Mesenchymal stem cell (in vitro differentiated cells and primary cell): ENCODE results near the gene NID1.

ENCODE experiments used
- DNase-seq: peaks from one replicate; pipeline ENCODE4 v3.0.0-alpha.2; 2013
- H2AFZ ChIP-seq: one replicate; pipeline ENCODE4 v1.6.1; 2013; ENCODE audit warnings: low read depth, mild to moderate bottlenecking, control low read depth, inconsistent platforms, low read length, moderate library complexity
- H2AK5ac ChIP-seq: 2 replicates; pipeline ENCODE4 v1.6.1; 2013; ENCODE audit warnings: low read length, moderate library complexity, mild to moderate bottlenecking, inconsistent platforms; ENCODE audit not compliant: severe bottlenecking
- H2BK120ac ChIP-seq: one replicate; pipeline ENCODE4 v1.6.1; 2013; ENCODE audit warnings: low read depth, mild to moderate bottlenecking, inconsistent platforms, low read length, moderate library complexity
- H2BK12ac ChIP-seq, 2 experiments: one replicate each; pipeline ENCODE4 v1.6.1; 2013; ENCODE audit warnings: inconsistent platforms in 2 of 2, low read length in 2 of 2, mild to moderate bottlenecking in 2 of 2, moderate library complexity in 2 of 2, control low read depth in 1 of 2
- H2BK15ac ChIP-seq: one replicate; pipeline ENCODE4 v1.6.1; 2013; ENCODE audit warnings: mild to moderate bottlenecking, low read depth, inconsistent platforms; ENCODE audit not compliant: poor library complexity, severe bottlenecking
- H2BK5ac ChIP-seq: 2 replicates; pipeline ENCODE4 v1.6.1; 2013; ENCODE audit warnings: low read depth, mild to moderate bottlenecking, low read length, control low read depth, inconsistent platforms; ENCODE audit not compliant: poor library complexity, severe bottlenecking
- H3K14ac ChIP-seq, 2 experiments: one replicate each; pipeline ENCODE4 v1.6.1; 2013; ENCODE audit warnings: inconsistent platforms in 2 of 2, low read length in 2 of 2, control low read depth in 1 of 2, mild to moderate bottlenecking in 1 of 2, moderate library complexity in 1 of 2
- H3K18ac ChIP-seq, 2 experiments: one replicate each; pipeline ENCODE4 v1.6.1; 2013; ENCODE audit warnings: inconsistent platforms in 2 of 2, low read length in 2 of 2, control low read depth in 1 of 2, low read depth in 1 of 2, mild to moderate bottlenecking in 1 of 2
- H3K23ac ChIP-seq, 2 experiments: one replicate each; pipeline ENCODE4 v1.6.1; 2013; ENCODE audit warnings: inconsistent platforms in 2 of 2, low read length in 2 of 2, mild to moderate bottlenecking in 2 of 2, moderate library complexity in 2 of 2, control low read depth in 1 of 2
- H3K27ac ChIP-seq: 2 replicates; pipeline ENCODE4 v1.5.1; 2013; ENCODE audit warnings: mild to moderate bottlenecking, moderate library complexity, low read length, control low read depth, inconsistent platforms; ENCODE audit not compliant: poor library complexity, severe bottlenecking
- H3K27me3 ChIP-seq, 2 experiments: 2 replicates each; pipeline versions ENCODE4 v1.6.1 to v1.7.0; 2013; ENCODE audit warnings: low read length in 2 of 2, mild to moderate bottlenecking in 2 of 2, moderate library complexity in 2 of 2, control low read depth in 1 of 2, inconsistent platforms in 1 of 2; ENCODE audit not compliant: control insufficient read depth in 1 of 2, insufficient read depth in 1 of 2
- H3K36me3 ChIP-seq, 2 experiments: 2 replicates each; pipeline versions ENCODE4 v1.6.1 to v1.7.0; 2013; ENCODE audit warnings: low read length in 2 of 2, control low read depth in 1 of 2, inconsistent platforms in 1 of 2, low read depth in 1 of 2, mild to moderate bottlenecking in 1 of 2; ENCODE audit not compliant: insufficient read depth in 2 of 2, control insufficient read depth in 1 of 2
- H3K4ac ChIP-seq, 2 experiments: one replicate each; pipeline ENCODE4 v1.6.1; 2013; ENCODE audit warnings: inconsistent platforms in 2 of 2, low read length in 2 of 2, mild to moderate bottlenecking in 2 of 2, moderate library complexity in 2 of 2, control low read depth in 1 of 2, low read depth in 1 of 2
- H3K4me1 ChIP-seq: 2 replicates; pipeline ENCODE4 v1.6.1; 2013; ENCODE audit warnings: low read depth, low read length, control low read depth; ENCODE audit not compliant: control insufficient read depth, insufficient read depth
- H3K4me2 ChIP-seq: 2 replicates; pipeline ENCODE4 v1.6.1; 2013; ENCODE audit warnings: low read length, mild to moderate bottlenecking, inconsistent platforms; ENCODE audit not compliant: poor library complexity, severe bottlenecking
- H3K4me3 ChIP-seq, 2 experiments: 2 replicates each; pipeline versions ENCODE4 v1.5.1 to v1.7.0; 2013; ENCODE audit warnings: low read length in 2 of 2, mild to moderate bottlenecking in 2 of 2, control low read depth in 1 of 2, low read depth in 1 of 2; ENCODE audit not compliant: insufficient read depth in 1 of 2
- H3K79me1 ChIP-seq: replicated peaks from 2 replicates; pipeline ENCODE4 v1.6.1; 2013; ENCODE audit warnings: mild to moderate bottlenecking, control low read depth, low read length, inconsistent platforms; ENCODE audit not compliant: poor library complexity, severe bottlenecking
- H3K9ac ChIP-seq: 2 replicates; pipeline ENCODE4 v1.7.0; 2013; ENCODE audit warnings: mild to moderate bottlenecking, low read length, moderate library complexity
- H3K9me3 ChIP-seq: 2 replicates; pipeline ENCODE4 v1.7.0; 2013; ENCODE audit warnings: mild to moderate bottlenecking, low read length; ENCODE audit not compliant: control insufficient read depth
- H4K8ac ChIP-seq: one replicate; pipeline ENCODE4 v1.6.1; 2013; ENCODE audit warnings: inconsistent platforms, mild to moderate bottlenecking, low read length, moderate library complexity
- H4K91ac ChIP-seq: one replicate; pipeline ENCODE4 v1.6.1; 2013; ENCODE audit warnings: mild to moderate bottlenecking, low read length, inconsistent platforms
- WGBS: methylation state at CpG from one replicate; pipeline ENCODE4 v1.1.7; 2013; ENCODE audit warnings: mixed read lengths; 5-methylcytosine and 5-hydroxymethylcytosine counted together

The NID1 gene

DNA sequence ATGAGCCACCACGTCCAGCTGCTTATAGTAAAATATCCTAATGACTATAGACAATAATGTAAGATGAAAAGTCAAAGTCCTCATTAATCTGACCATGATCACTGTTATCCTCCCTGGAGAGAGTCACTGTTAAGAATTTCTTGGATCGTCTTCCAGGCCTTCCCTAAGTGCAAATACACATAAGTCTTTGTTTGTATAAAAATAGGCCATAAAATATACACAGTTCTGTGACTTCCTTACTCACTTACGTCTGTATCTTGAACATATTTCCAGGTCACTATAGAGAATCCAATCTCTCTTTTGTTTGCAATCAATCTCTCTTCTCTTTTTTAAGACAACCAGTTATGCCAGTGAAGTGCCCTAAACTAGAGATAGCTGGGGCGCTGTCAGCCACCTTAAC lies 109.1 kb downstream of the NID1 start:
- H2BK5ac ChIP-seq: no peak overlapping the region
- H3K4ac ChIP-seq: no peak overlapping the region
- H2AK5ac ChIP-seq: no peak overlapping the region
- H3K79me1 ChIP-seq: no peaks in the 10 kb centered on the region
- no peak overlapping the region for H2AFZ ChIP-seq
- no peaks in the 10 kb centered on the region for H3K36me3 ChIP-seq
- DNase-seq: peak; percentile 62
- H2BK15ac ChIP-seq: no peak overlapping the region
- H3K27ac ChIP-seq: no peak overlapping the region
- H3K18ac ChIP-seq: no peak overlapping the region
- WGBS: 39% methylated on average over 2 of the region's 4 CpGs
- no peak overlapping the region for H3K4me3 ChIP-seq
- H3K27me3 ChIP-seq: no peaks in the 10 kb centered on the region
- no peak overlapping the region for H3K14ac ChIP-seq
- H3K4me2 ChIP-seq: no peak overlapping the region
- H4K8ac ChIP-seq: no peak overlapping the region
- no peak overlapping the region for H4K91ac ChIP-seq
- H3K4me1 ChIP-seq: peaks cover 4% of the 10 kb centered on the region
- H2BK120ac ChIP-seq: no peak overlapping the region
- no peak overlapping the region for H3K23ac ChIP-seq
- H3K9ac ChIP-seq: no peak overlapping the region
- H3K9me3 ChIP-seq: no peaks in the 10 kb centered on the region
- no peak overlapping the region for H2BK12ac ChIP-seq

DNA sequence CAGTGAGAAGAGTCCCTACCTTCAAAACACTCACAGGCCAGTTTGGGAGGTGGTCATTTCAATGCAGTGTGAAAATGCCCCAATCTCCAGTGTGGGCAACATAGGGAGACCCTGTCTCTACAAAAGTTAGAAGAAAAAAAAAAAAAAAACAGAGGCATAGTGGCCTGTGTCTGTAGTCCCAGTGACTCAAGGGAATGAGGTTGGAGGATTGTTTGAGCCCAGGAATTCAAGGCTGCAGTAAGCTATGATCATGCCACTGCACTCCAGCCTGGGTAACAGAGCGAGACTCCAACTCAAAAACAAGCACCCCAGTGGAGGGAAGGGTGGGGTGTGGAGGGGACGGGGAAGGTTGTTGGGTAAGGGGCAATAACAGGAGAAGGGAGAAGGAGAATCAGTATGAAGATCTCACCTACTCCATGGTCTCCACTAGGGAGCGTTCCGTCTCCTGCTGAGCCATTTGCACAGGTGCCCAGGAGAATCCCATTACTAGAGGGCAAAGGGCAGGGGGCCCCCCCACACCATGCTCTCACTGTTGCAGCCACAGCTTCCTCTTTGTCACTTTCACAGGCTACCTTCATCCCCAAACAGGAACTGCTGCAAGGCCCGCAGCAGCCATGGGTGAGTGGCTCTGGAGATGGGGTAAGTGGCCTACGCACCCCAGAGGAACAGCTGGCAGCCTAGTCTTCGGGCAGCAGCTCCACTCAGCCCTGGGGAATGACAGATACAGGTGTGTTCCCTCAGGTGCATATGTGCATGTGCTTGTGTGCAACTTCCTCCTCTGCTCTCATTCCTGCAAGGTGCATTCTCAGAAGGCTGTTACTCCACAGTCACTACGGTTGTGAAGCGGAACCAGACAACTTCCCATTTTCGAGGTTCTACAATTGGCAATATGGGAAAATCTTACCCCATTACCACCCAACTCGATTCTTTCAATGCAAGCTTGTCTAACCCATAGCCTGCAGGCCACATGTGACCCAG lies 110.3 kb downstream of the NID1 start:
- no peaks in the 10 kb centered on the region for H3K9me3 ChIP-seq
- WGBS: 96% methylated on average over 10 of the region's 11 CpGs
- H2AFZ ChIP-seq: no peak overlapping the region
- H3K27ac ChIP-seq: peak overlapping the region; percentile 0
- peak overlapping the region in 1 of 2 experiments; percentile 44 for H3K18ac ChIP-seq
- no peak overlapping the region for H3K4me3 ChIP-seq
- H3K9ac ChIP-seq: peak overlapping the region; percentile 17
- peak; percentile 30 for DNase-seq
- H2BK15ac ChIP-seq: peak overlapping the region; percentile 8
- no peaks in the 10 kb centered on the region for H3K79me1 ChIP-seq
- no peak overlapping the region for H3K14ac ChIP-seq
- H3K4me2 ChIP-seq: no peak overlapping the region
- H2BK5ac ChIP-seq: no peak overlapping the region
- H4K8ac ChIP-seq: no peak overlapping the region
- H3K27me3 ChIP-seq: no peaks in the 10 kb centered on the region
- H2AK5ac ChIP-seq: no peak overlapping the region
- H4K91ac ChIP-seq: peak overlapping the region; percentile 57
- no peak overlapping the region for H3K4ac ChIP-seq
- peak overlapping the region; percentile 11 for H2BK120ac ChIP-seq
- peak overlapping the region in 1 of 2 experiments; percentile 88 for H2BK12ac ChIP-seq
- H3K36me3 ChIP-seq: no peaks in the 10 kb centered on the region
- no peak overlapping the region for H3K23ac ChIP-seq
- peaks cover 4% of the 10 kb centered on the region for H3K4me1 ChIP-seq

DNA sequence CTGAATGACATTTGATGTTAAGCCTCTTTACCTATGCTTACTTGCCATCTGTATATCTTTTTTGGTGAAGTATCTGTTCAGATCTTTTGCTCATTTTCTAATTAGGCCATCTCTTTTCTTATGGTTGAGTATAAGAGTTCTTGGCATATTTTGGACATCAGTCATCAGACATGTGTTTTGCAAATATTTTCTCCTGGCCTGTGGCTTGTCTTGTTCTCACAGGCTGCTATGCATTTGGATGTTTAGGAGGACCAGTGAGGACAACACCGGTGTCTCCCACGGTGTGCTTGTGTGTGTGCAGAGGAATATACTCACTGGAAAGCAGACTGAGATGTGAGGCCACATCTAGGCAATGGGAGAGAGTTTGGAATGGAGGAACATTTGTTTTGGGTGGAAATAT lies 111.1 kb downstream of the NID1 start:
- no peak overlapping the region for H3K4me2 ChIP-seq
- no peak overlapping the region for H3K18ac ChIP-seq
- H3K27me3 ChIP-seq: no peaks in the 10 kb centered on the region

DNA sequence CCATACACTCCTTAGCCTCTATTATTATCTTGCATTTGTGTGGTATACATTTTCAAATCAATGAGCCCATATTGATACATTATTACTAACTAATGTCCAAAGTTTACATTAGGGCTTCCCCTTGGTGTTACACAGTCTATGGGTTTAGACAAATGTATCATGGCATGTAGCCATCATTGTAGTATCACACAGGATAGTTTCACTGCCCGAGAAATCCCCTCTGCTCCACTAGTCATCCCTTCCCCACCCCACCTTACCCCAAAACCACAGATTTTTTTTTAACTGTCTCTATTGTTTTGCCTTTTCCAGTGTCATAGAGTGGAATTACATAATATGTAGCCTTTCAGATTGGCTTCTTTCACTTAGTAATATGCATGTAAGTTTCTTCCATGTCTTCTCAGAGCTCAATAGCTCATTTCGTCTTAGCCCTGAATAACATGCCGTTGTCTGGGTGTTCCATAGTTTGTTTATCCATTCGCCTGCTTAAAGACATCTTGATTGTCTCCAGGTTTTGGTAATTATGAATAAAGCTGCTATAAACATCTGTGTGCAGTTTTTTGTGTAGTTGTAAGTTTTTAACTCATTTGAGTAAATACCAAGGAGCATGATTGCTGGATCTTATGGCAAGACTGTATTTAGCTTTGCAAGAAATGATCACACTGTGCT lies 111.8 kb downstream of the NID1 start:
- Histone ChIP-seq H2BK120ac (no peak overlapping the region), H2BK12ac (no peak overlapping the region), H2AFZ (no peak overlapping the region), H3K18ac (no peak overlapping the region), H2AK5ac (no peak overlapping the region), H4K91ac (no peak overlapping the region), H3K23ac (no peak overlapping the region), H3K9ac (no peak overlapping the region), H4K8ac (no peak overlapping the region), H3K4me1 (peaks cover 4% of the 10 kb centered on the region), H3K4me2 (no peak overlapping the region), H3K27me3 (no peaks in the 10 kb centered on the region), H3K79me1 (no peaks in the 10 kb centered on the region), H2BK5ac (no peak overlapping the region), H3K4ac (no peak overlapping the region), H3K36me3 (no peaks in the 10 kb centered on the region), H3K14ac (no peak overlapping the region), H3K27ac (no peak overlapping the region), H3K4me3 (peak overlapping the region in 1 of 2 experiments; percentile 17), H2BK15ac (no peak overlapping the region), H3K9me3 (no peaks in the 10 kb centered on the region)
- DNase-seq: peak; percentile 8
- 77% methylated on average over 3 of the region's 4 CpGs for WGBS

More for the DNA sequence above, 111.1 kb downstream of the NID1 start:
- Histone ChIP-seq H2BK5ac (no peak overlapping the region), H2AK5ac (no peak overlapping the region), H3K23ac (no peak overlapping the region), H2AFZ (no peak overlapping the region), H3K79me1 (no peaks in the 10 kb centered on the region), H3K9me3 (no peaks in the 10 kb centered on the region), H3K27ac (peak overlapping the region; percentile 0), H4K8ac (no peak overlapping the region), H3K9ac (peak overlapping the region; percentile 17), H3K4me1 (peaks cover 4% of the 10 kb centered on the region), H2BK120ac (no peak overlapping the region), H3K36me3 (no peaks in the 10 kb centered on the region), H4K91ac (no peak overlapping the region), H2BK12ac (no peak overlapping the region), H3K14ac (no peak overlapping the region), H3K4me3 (no peak overlapping the region), H3K4ac (no peak overlapping the region), H2BK15ac (no peak overlapping the region)
- DNase-seq: peak; percentile 82
- 44% methylated on average over 2 of the region's 2 CpGs for WGBS
